K562 (cell line): ENCODE results near the gene CD300LG. TPM values are rescaled to one million over a fixed set of nuclear protein-coding genes. Genes with fewer than 3 reads are reported as not detected.

Experiments used
- CGGBP1 ChIP-seq: fragments of 250-450 bp; sonication (Bioruptor Pico); IDR thresholded peaks from 2 replicates; pipeline ENCODE4 v1.9.0; 2021; ENCODE audit warnings: mild to moderate bottlenecking
- COPS2 ChIP-seq: fragments of 450-650 bp; conservative IDR thresholded peaks from 2 replicates; pipeline ENCODE4 v1.6.1; 2016; ENCODE audit warnings: mild to moderate bottlenecking, moderate library complexity
- DACH1 ChIP-seq: fragments of 450-650 bp; IDR thresholded peaks from 2 replicates; pipeline ENCODE4 v1.6.1; 2018; ENCODE audit not compliant: partially characterized antibody
- KLF10 ChIP-seq: fragments of 250-450 bp; sonication (Bioruptor Pico); IDR thresholded peaks from 2 replicates; pipeline ENCODE4 v1.6.1; 2021; ENCODE audit warnings: matching md5 sums
- MITF ChIP-seq: IDR thresholded peaks from 2 replicates; pipeline ENCODE4 v1.6.1; 2014; ENCODE audit warnings: antibody characterized with exemption
- SLC30A9 ChIP-seq: fragments of 250-450 bp; sonication (Bioruptor Pico); IDR thresholded peaks from 2 replicates; pipeline ENCODE4 v1.8.0; 2022; ENCODE audit warnings: mild to moderate bottlenecking, moderate library complexity
- TFE3 ChIP-seq: fragments of 450-650 bp; formaldehyde crosslinking; IDR thresholded peaks from 2 replicates; pipeline ENCODE4 v1.4.0; 2020; ENCODE audit warnings: mild to moderate bottlenecking, mixed read lengths
- ZBTB11 ChIP-seq, 3 experiments: fragments of 200-800 bp in 1 of 3; fragments of 250-450 bp in 1 of 3; fragments of 450-650 bp in 1 of 3; sonication (Bioruptor Pico) in 1 of 3; sonication (Bioruptor generic) in 1 of 3; formaldehyde crosslinking in 1 of 3; IDR thresholded peaks; 2 replicates each; pipeline versions ENCODE4 v1.6.1 to v1.8.0; 2016 to 2022; ENCODE audit warnings: mild to moderate bottlenecking in 2 of 3, missing genetic modification characterization in 2 of 3, missing compliant biosample characterization in 1 of 3, moderate library complexity in 1 of 3
- ZNF146 ChIP-seq: IDR thresholded peaks from one replicate; pipeline ENCODE4 v1.6.1; 2018; ENCODE audit warnings: missing compliant biosample characterization; ENCODE audit not compliant: unreplicated experiment
- polyA plus RNA-seq, 8 experiments: library from polyadenylated mRNA; depleted of rRNA in 4 of 8; stranded (reverse) in 5 of 8; unstranded in 3 of 8; fragments of >200 nt; fragmentation: Nextera tagmentation in 2 of 8; fragmentation: Illumina TruSeq in 1 of 8; extraction: Ambion mirVana in 2 of 8; extraction: Trizol in 1 of 8; gene quantifications; 2 replicates each; pipeline versions ENCODE4 v1.2.1 to v1.2.3, GENCODE V29; 2011 to 2014; ENCODE audit warnings: inconsistent platforms in 1 of 8, missing spikeins in 1 of 8
- total RNA-seq, 7 experiments: library from RNA; depleted of rRNA in 6 of 7; stranded (reverse); fragments of >200 nt in 6 of 7; fragmentation: Illumina TruSeq in 2 of 7; extraction: Trizol in 2 of 7; gene quantifications; 2 replicates each; pipeline versions ENCODE4 v1.2.1 to v1.2.3, GENCODE V29; 2011 to 2021; ENCODE audit warnings: low replicate concordance in 1 of 7

The CD300LG gene
- total and polyA plus RNA-seq, 9 of the 15 experiments (the other 6 are each of a cell fraction or from before 2014, with no cell fraction given): not detected

- TF ChIP-seq TFE3 (CRISPR knock-in tag): no peak
- TF ChIP-seq ZNF146 (CRISPR knock-in tag): no peak
- no peak for TF ChIP-seq SLC30A9 (CRISPR knock-in tag)
- no peak for TF ChIP-seq ZBTB11 (CRISPR knock-in tag; IDR thresholded peaks at IDR 0.05)
- TF ChIP-seq COPS2: no peak
- TF ChIP-seq DACH1: no peak
- no peak for TF ChIP-seq CGGBP1 (CRISPR knock-in tag)
- TF ChIP-seq KLF10 (CRISPR knock-in tag): no peak
- TF ChIP-seq MITF: no peak
These were observed 10.2 kb downstream of the CD300LG start (continued) for GRCh38 chr17:43857141-43857540.
